Adrenal gland (tissue), 12 donors: Measurements from ENCODE around the gene FTSJ3. TPM values are rescaled to one million over a fixed set of nuclear protein-coding genes. Genes with fewer than 3 reads are reported as not detected.
"Not testable (repeated sequence)": the region's sequence is repeated elsewhere in the genome, so short reads cannot be mapped to it uniquely, and the experiment has no call there.

Source experiments
- DNase-seq, 7 donors: peaks; one replicate each; pipeline ENCODE4 v3.0.0-alpha.2; 2019 to 2020
- H3K27ac ChIP-seq, 5 donors: fragments of 200-600 bp; sonication (generic) in 4 of 5; 1 replicate in 3 of 5; 2 replicates in 2 of 5; pipeline versions ENCODE4 v1.5.1 to v1.8.0; 2016 to 2020; ENCODE audit warnings: mild to moderate bottlenecking in 1 of 5
- H3K27me3 ChIP-seq: fragments of 200-600 bp; 2 replicates; pipeline ENCODE4 v1.8.0; 2021
- H3K36me3 ChIP-seq, 2 donors: fragments of 200-600 bp; replicated peaks in 1 of 2; 1 replicate in 1 of 2; 2 replicates in 1 of 2; pipeline versions ENCODE4 v1.5.1 to v1.8.0; 2018 to 2022
- H3K4me1 ChIP-seq, 2 donors: fragments of 200-600 bp; replicated peaks in 1 of 2; 1 replicate in 1 of 2; 2 replicates in 1 of 2; pipeline versions ENCODE4 v1.5.1 to v1.8.0; 2018 to 2021
- H3K4me3 ChIP-seq, 4 donors: fragments of 200-600 bp; sonication (generic) in 3 of 4; one replicate each; pipeline ENCODE4 v1.5.1; 2016 to 2018
- H3K9me3 ChIP-seq, 3 donors: fragments of 200-600 bp; sonication (generic) in 1 of 3; replicated peaks in 1 of 3; 1 replicate in 2 of 3; 2 replicates in 1 of 3; pipeline versions ENCODE4 v1.5.1 to v1.8.0; 2016 to 2021
- POLR2A ChIP-seq, 2 donors: fragments of 450-650 bp; IDR thresholded peaks; one replicate each; pipeline ENCODE4 v1.6.1; 2017; ENCODE audit warnings: antibody characterized with exemption in 2 of 2, mild to moderate bottlenecking in 2 of 2, moderate library complexity in 1 of 2
- whole genome bisulfite sequencing, 4 donors: extraction: QIAGEN DNeasy Blood & Tissue Kit in 2 of 4; methylation state at CpG; one replicate each; pipeline versions ENCODE4 v1.1.5 to v1.1.7; 2013 to 2017; 5-methylcytosine and 5-hydroxymethylcytosine counted together
- intact Hi-C, 2 donors: fragments of 100-400 bp; cut with DNase I; formaldehyde crosslinking; loops; one replicate each; pipeline versions ENCODE4 v1.14.1 to v1.15.0; 2022 to 2023
- polyA plus RNA-seq, 3 donors: library from polyadenylated mRNA; stranded (reverse); fragments of 200-250 nt in 2 of 3; fragments of 350-450 nt in 1 of 3; fragmentation: Illumina TruSeq in 1 of 3; extraction: RNeasy Lipid Tissue Mini Kit (QIAGEN cat#74804) in 1 of 3; gene quantifications; one replicate each; pipeline ENCODE4 v1.2.3, GENCODE V29; 2013 to 2014
- total RNA-seq, 9 donors: library from RNA; depleted of rRNA in 4 of 9; stranded (reverse); fragments of >200 nt in 4 of 9; fragments of 120-200 nt in 1 of 9; fragmentation: NEBNext Ultra II Directional in 1 of 9; extraction: Animal tissue kit (Norgen Biotek cat#: 25700) in 1 of 9; gene quantifications; one replicate each; pipeline versions ENCODE4 v1.1.0 to v1.2.4, GENCODE V29; 2013 to 2023
- TF ChIP-seq, protein P1 (sequence below), 6 experiments: fragments of 450-650 bp in 4 of 6; fragments of 200-600 bp in 2 of 6; sonication (generic) in 1 of 6; IDR thresholded peaks; 1 replicate in 5 of 6; 2 replicates in 1 of 6; pipeline versions ENCODE4 v1.5.1 to v1.8.0; 2016 to 2021; ENCODE audit warnings: antibody characterized with exemption in 6 of 6, mild to moderate bottlenecking in 2 of 6, moderate library complexity in 1 of 6
- donor health status: healthy with polysubstance abuse.
- donor health status: Bipolar disorder and iron deficiency.
- donor health status: DM: yes; HTN: yes; CAD: no.
- donor health status: DM: no; HTN: no; CAD: no.
- donor health status: DM: no; HTN: no; CAD: no.
- donor health status: DM: yes; HTN: yes; CAD: no.

Gene FTSJ3
- total and polyA plus RNA-seq, 12 donors: 19.4 to 56.1 (median 43.2) TPM

DNA sequence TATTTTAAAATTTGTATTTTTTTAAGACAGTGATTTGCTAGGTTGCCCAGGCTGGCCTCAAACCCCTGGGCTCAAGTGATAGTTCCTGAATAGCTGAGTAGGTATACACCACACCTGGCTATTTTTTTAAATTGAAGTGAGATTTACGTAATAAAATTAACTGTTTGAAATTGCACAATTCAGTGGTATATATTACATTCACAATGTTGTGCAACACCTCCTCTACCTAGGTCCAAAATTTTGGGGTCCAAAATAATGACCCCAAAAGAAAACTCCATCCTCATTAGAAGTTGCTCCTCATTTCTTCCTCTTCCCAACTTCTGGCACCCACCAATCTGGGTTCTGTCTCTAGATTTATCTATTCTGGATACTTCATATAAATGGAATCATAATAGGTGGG lies 18.0 kb upstream of the FTSJ3 start:
- intact Hi-C loops: no loop called here
- H3K27ac ChIP-seq: no peak overlapping the region
- no peaks in the 10 kb centered on the region for H3K27me3 ChIP-seq
- no peak overlapping the region for H3K4me3 ChIP-seq
- whole genome bisulfite sequencing, 4 donors: 0 to 85% (median 45%) methylated on average over 1 of the region's 1 CpG
- no peak for DNase-seq
- peaks cover 18 to 20% of the 10 kb centered on the region in 2 donors for H3K4me1 ChIP-seq
- H3K36me3 ChIP-seq: no peaks in the 10 kb centered on the region
- TF ChIP-seq POLR2A (IDR thresholded peaks at IDR 0.05): no peak
- TF ChIP-seq, protein P1, sequence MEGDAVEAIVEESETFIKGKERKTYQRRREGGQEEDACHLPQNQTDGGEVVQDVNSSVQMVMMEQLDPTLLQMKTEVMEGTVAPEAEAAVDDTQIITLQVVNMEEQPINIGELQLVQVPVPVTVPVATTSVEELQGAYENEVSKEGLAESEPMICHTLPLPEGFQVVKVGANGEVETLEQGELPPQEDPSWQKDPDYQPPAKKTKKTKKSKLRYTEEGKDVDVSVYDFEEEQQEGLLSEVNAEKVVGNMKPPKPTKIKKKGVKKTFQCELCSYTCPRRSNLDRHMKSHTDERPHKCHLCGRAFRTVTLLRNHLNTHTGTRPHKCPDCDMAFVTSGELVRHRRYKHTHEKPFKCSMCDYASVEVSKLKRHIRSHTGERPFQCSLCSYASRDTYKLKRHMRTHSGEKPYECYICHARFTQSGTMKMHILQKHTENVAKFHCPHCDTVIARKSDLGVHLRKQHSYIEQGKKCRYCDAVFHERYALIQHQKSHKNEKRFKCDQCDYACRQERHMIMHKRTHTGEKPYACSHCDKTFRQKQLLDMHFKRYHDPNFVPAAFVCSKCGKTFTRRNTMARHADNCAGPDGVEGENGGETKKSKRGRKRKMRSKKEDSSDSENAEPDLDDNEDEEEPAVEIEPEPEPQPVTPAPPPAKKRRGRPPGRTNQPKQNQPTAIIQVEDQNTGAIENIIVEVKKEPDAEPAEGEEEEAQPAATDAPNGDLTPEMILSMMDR (IDR thresholded peaks at IDR 0.05): no peak
- H3K9me3 ChIP-seq: no peaks in the 10 kb centered on the region

DNA sequence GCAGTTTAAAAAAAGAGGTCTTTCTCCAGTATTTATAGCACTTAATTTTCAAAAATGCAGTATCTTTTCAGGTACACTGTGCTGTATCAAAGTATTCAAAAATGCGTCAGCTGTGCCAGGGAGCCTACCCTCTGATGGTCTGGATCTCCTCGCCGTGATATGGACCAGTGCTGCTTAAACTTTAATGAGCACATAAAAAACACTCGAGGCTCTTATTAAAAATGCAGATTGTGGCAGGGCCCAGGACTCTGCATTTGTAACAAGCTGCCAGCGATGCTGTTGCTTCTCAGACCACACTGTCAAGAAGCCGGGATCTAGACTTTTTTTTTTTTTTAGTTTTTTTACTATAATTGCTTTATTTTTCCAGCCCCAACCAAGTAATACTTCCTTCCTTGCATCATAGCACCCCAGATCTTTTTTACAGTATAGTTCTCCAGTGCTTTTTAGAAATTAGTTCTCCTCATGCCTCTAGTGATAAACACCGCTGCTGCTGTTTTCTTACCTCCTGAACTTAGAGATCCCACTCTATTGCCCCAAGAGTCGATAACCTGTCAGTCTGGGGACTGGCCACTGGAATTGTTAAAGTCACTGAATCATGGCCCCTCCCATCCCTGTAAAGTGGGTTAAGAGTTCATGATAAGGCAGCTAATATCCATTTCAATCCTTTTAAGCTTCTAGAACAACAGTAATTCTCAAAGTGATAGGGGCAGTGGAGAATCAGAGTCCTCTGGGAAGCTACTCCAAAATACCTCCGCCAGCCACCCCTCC lies 16.6 kb upstream of the FTSJ3 start:
- Histone ChIP-seq H3K36me3 (no peaks in the 10 kb centered on the region), H3K4me3 (peak overlapping the region in 1 of 4 donors; percentile 79), H3K27ac (peak overlapping the region in 4 of 5 donors; percentile 79 to 92 (median 91)), H3K27me3 (no peaks in the 10 kb centered on the region), H3K4me1 (peaks cover 33 to 34% of the 10 kb centered on the region in 2 donors), H3K9me3 (no peaks in the 10 kb centered on the region)
- no peak for TF ChIP-seq POLR2A (IDR thresholded peaks at IDR 0.05)
- TF ChIP-seq, protein P1 (IDR thresholded peaks at IDR 0.05): no peak
- 70 to 80% (median 73%) methylated on average over 9 of the region's 9 CpGs for WGBS, 4 donors
- intact Hi-C loops: no loop called here
- DNase-seq: peak in 1 of 7 donors; percentile 60

DNA sequence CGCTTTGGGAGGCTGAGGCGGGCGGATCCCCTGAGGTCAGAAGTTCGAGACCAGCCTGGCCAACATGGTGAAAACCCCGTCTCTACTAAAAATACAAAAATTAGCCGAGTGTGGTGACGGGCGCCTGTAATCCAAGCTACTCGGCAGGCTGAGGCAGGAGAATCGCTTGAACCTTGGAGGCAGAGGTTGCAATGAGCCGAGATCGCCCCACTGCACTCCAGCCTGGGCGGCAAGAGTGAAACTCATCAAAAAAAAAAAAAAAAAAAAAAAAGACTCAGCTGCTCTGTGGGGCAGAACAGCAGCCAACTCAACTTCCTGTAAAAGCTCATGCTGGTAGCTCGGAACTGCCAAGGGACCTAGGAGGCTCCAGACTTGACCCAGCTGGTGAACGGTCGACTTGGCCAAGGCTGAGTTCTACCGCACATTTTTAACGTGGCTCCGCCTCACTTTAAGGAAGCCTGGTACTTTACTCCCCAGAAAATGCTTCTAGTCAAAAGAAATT lies 16.0 kb upstream of the FTSJ3 start:
- intact Hi-C loops, H3K9me3 ChIP-seq, H3K27me3 ChIP-seq, H3K36me3 ChIP-seq: not testable (repeated sequence)
- H3K4me3 ChIP-seq: peak overlapping the region in 2 of 4 donors; percentile 61 to 79
- WGBS, 4 donors: 5 to 21% (median 8%) methylated on average over 14 to 19 of the region's 19 CpGs
- peak; percentile 30 to 84 (median 70) for DNase-seq
- peaks cover 39 to 41% of the 10 kb centered on the region in 2 donors for H3K4me1 ChIP-seq
- peak overlapping the region; percentile 68 to 92 (median 90) for H3K27ac ChIP-seq

DNA sequence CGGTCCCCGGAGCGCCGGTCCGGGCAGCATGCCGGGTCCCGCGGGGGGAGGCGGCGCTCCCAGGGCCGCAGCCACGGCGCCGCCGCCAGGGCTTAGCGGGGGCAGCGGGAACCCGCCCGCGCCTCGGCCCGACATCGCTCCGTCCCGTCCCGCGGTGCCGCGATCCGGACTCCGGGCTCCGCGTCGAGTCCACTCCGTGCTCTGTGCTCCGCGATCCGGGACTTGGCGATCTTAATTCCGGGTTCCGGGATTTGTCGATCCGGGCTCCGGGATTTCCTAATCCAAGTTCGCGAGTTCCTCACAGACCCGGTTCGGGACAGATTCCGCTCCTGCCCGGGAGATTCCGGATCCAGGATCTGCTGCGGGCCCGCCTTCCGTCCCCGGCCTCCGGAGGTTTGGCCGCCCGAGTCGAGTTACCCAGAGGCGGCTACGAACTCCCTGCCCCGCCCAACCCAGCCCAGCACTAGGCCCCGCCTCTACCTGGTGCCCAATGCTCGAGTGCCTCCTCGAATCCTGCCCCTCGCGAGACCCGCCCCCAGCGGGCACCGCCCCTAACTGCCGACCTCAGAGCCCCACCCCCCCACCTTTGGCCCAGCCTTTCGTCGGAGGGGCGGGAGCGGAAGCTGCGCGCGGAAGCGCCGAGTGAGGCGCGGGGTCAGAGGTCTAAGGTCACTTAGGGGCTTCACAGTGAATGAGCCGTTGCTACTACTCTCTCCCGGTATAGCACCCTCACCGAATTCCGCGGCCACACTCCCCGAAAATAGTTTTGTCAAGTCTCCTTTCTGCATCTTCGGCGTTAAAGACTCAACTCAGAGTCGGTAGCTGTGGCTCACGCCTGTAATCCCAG lies 15.3 kb upstream of the FTSJ3 start, which contains the start of gene SMARCD2:
SMARCD2 (minus strand) TSS at position 146 of the 847 bp plus-strand sequence; CDS start at position 135, 11 bp downstream.
- intact Hi-C loops: no loop called here
- H3K4me1 ChIP-seq: peaks cover 46 to 48% of the 10 kb centered on the region in 2 donors
- H3K4me3 ChIP-seq: peak within 1 kb of the TSS; percentile 40 to 79 (median 51)
- H3K27me3 ChIP-seq: no peaks in the 10 kb centered on the region
- no peaks in the 10 kb centered on the region for H3K9me3 ChIP-seq
- WGBS, 4 donors: 0% methylated on average over 5 to 92 of the region's 92 CpGs
- no peaks in the 10 kb centered on the region for H3K36me3 ChIP-seq
- TF ChIP-seq, protein P1 (IDR thresholded peaks at IDR 0.05): peak in 1 of 6 experiments; percentile 73
- peak; percentile 74 to 100 for TF ChIP-seq POLR2A (IDR thresholded peaks at IDR 0.05)
- H3K27ac ChIP-seq: peak within 1 kb of the TSS; percentile 70 to 92 (median 90)
- peak; percentile 98 to 99 (median 99) for DNase-seq
